H1 (cell line): Measurements from ENCODE around the gene PITX1. TPM values are rescaled to one million over a fixed set of nuclear protein-coding genes. Genes with fewer than 3 reads are reported as not detected.

ENCODE experiments used
- CTCF ChIA-PET: fragments of 300-600 bp; sonication (Branson Sonifier 250); formaldehyde crosslinking; loops from one replicate; lab custom pipeline; 2021; ENCODE audit not compliant: partially characterized antibody; lab: Charles Lee
- POLR2A ChIA-PET: fragments of 300-600 bp; sonication (Branson Sonifier 250); formaldehyde crosslinking; loops from one replicate; lab custom pipeline; 2021; ENCODE audit warnings: inconsistent platforms; ENCODE audit not compliant: partially characterized antibody; lab: Charles Lee
- DNase-seq, 2 experiments: peaks; one replicate each; pipeline versions ENCODE4 v3.0.0 to v3.0.0-alpha.2; 2010 to 2022; ENCODE audit warnings: low spot score in 2 of 2, low read depth in 1 of 2, mixed read lengths in 1 of 2
- FAIRE-seq: peaks from 2 replicates; lab custom pipeline; 2011; peaks lifted over from hg19 to GRCh38; lab: Jason Lieb, UNC
- H2AFZ ChIP-seq: 2 replicates; pipeline ENCODE4 v1.8.1; 2012; ENCODE audit warnings: low read length, inconsistent platforms
- H2AK5ac ChIP-seq: 2 replicates; pipeline ENCODE4 v1.6.1; 2013; ENCODE audit warnings: low read depth, low read length
- H2BK120ac ChIP-seq: replicated peaks from 2 replicates; pipeline ENCODE3; 2013; ENCODE audit warnings: low read depth, low read length, inconsistent platforms
- H2BK12ac ChIP-seq: 2 replicates; pipeline ENCODE4 v1.6.1; 2013; ENCODE audit warnings: low read depth, low read length
- H2BK15ac ChIP-seq: 2 replicates; pipeline ENCODE4 v1.6.1; 2013; ENCODE audit warnings: low read length
- H2BK20ac ChIP-seq: 2 replicates; pipeline ENCODE4 v1.6.1; 2013; ENCODE audit warnings: low read length
- H2BK5ac ChIP-seq: 2 replicates; pipeline ENCODE4 v1.6.1; 2013; ENCODE audit warnings: low read depth, low read length
- H3K14ac ChIP-seq: 2 replicates; pipeline ENCODE4 v1.6.1; 2013; ENCODE audit warnings: inconsistent platforms; ENCODE audit not compliant: insufficient read length
- H3K18ac ChIP-seq: 2 replicates; pipeline ENCODE4 v1.6.1; 2013; ENCODE audit warnings: low read length; ENCODE audit errors: extremely low read depth
- H3K23ac ChIP-seq: 2 replicates; pipeline ENCODE4 v1.6.1; 2013; ENCODE audit warnings: inconsistent platforms; ENCODE audit not compliant: insufficient read length
- H3K23me2 ChIP-seq: 2 replicates; pipeline ENCODE4 v1.6.1; 2013; ENCODE audit warnings: low read depth, low read length
- H3K27ac ChIP-seq: 2 replicates; pipeline ENCODE4 v1.6.1; 2011; ENCODE audit warnings: low read depth, low read length, inconsistent platforms
- H3K27me3 ChIP-seq, 4 experiments: replicated peaks in 1 of 4; 1 replicate in 1 of 4; 2 replicates in 3 of 4; pipeline versions ENCODE4 v1.6.1 to v1.8.1; 2011 to 2013; ENCODE audit warnings: low read length in 3 of 4, mild to moderate bottlenecking in 3 of 4, inconsistent platforms in 2 of 4, mixed read lengths in 2 of 4, moderate library complexity in 1 of 4; ENCODE audit not compliant: control insufficient read depth in 3 of 4, insufficient read depth in 3 of 4; ENCODE audit errors: extremely low read depth in 1 of 4
- H3K36me3 ChIP-seq, 4 experiments: 2 replicates each; pipeline versions ENCODE4 v1.6.1 to v1.8.1; 2011 to 2013; ENCODE audit warnings: mild to moderate bottlenecking in 4 of 4, low read length in 3 of 4, moderate library complexity in 2 of 4, control low read depth in 1 of 4, inconsistent platforms in 1 of 4; ENCODE audit not compliant: insufficient read depth in 4 of 4, control insufficient read depth in 2 of 4
- H3K4ac ChIP-seq: replicated peaks from 2 replicates; pipeline ENCODE3; 2013; ENCODE audit warnings: low read length, low read depth, mixed read lengths, inconsistent platforms; ENCODE audit not compliant: insufficient read length
- H3K4me1 ChIP-seq, 4 experiments: replicated peaks in 1 of 4; 1 replicate in 1 of 4; 2 replicates in 3 of 4; pipeline versions ENCODE4 v1.6.1 to v1.8.1; 2011 to 2013; ENCODE audit warnings: low read length in 3 of 4, inconsistent platforms in 2 of 4, mixed read lengths in 1 of 4; ENCODE audit not compliant: insufficient read depth in 4 of 4, control insufficient read depth in 3 of 4
- H3K4me2 ChIP-seq, 2 experiments: 2 replicates each; pipeline versions ENCODE4 v1.6.1 to v1.8.1; 2011 to 2013; ENCODE audit warnings: low read depth in 2 of 2, low read length in 2 of 2, control low read depth in 1 of 2, inconsistent platforms in 1 of 2, mild to moderate bottlenecking in 1 of 2; ENCODE audit not compliant: insufficient read depth in 1 of 2
- H3K4me3 ChIP-seq, 4 experiments: fragments of 200-600, 300-600 bp in 1 of 4; sonication (generic), shearing (Covaris generic), sonication (Bioruptor Twin) in 1 of 4; 2 replicates each; pipeline versions ENCODE4 v1.5.1 to v1.8.1; 2011 to 2016; ENCODE audit warnings: low read length in 4 of 4, low read depth in 3 of 4, control low read depth in 2 of 4, inconsistent platforms in 2 of 4, mild to moderate bottlenecking in 2 of 4, mixed read lengths in 1 of 4, moderate library complexity in 1 of 4; ENCODE audit not compliant: insufficient read depth in 2 of 4; ENCODE audit errors: extremely low read depth in 1 of 4
- H3K56ac ChIP-seq: replicated peaks from 2 replicates; pipeline ENCODE3; 2013; ENCODE audit warnings: low read depth, mild to moderate bottlenecking, mixed read lengths, low read length, inconsistent platforms; ENCODE audit not compliant: insufficient read length
- H3K79me1 ChIP-seq: 2 replicates; pipeline ENCODE4 v1.6.1; 2013; ENCODE audit warnings: low read depth, low read length, control low read depth
- H3K79me2 ChIP-seq, 2 experiments: 2 replicates each; pipeline versions ENCODE4 v1.6.1 to v1.8.1; 2012 to 2013; ENCODE audit warnings: low read length in 2 of 2, mild to moderate bottlenecking in 2 of 2, inconsistent platforms in 1 of 2; ENCODE audit not compliant: insufficient read depth in 2 of 2, control insufficient read depth in 1 of 2
- H3K9ac ChIP-seq, 4 experiments: replicated peaks in 1 of 4; 1 replicate in 1 of 4; 2 replicates in 3 of 4; pipeline versions ENCODE4 v1.6.1 to v1.8.1; 2011 to 2013; ENCODE audit warnings: low read depth in 3 of 4, low read length in 3 of 4, control low read depth in 2 of 4, mild to moderate bottlenecking in 2 of 4, moderate library complexity in 2 of 4, inconsistent platforms in 1 of 4; ENCODE audit errors: extremely low read depth in 1 of 4
- H3K9me3 ChIP-seq, 2 experiments: 2 replicates each; pipeline versions ENCODE4 v1.6.1 to v1.8.1; 2012 to 2013; ENCODE audit warnings: mild to moderate bottlenecking in 2 of 2, moderate library complexity in 2 of 2, control low read depth in 1 of 2, inconsistent platforms in 1 of 2, low read depth in 1 of 2, low read length in 1 of 2, mixed read lengths in 1 of 2; ENCODE audit not compliant: insufficient read depth in 2 of 2
- H4K20me1 ChIP-seq, 2 experiments: replicated peaks in 1 of 2; 2 replicates each; pipeline versions ENCODE3 to v1.8.1; 2011 to 2013; ENCODE audit warnings: inconsistent platforms in 2 of 2, low read length in 2 of 2, mild to moderate bottlenecking in 1 of 2; ENCODE audit not compliant: insufficient read depth in 2 of 2, control insufficient read depth in 1 of 2
- H4K5ac ChIP-seq: 2 replicates; pipeline ENCODE4 v1.6.1; 2013; ENCODE audit warnings: low read length, low read depth, mixed read lengths, inconsistent platforms; ENCODE audit not compliant: insufficient read length
- H4K8ac ChIP-seq: 2 replicates; pipeline ENCODE4 v1.8.0; 2013; ENCODE audit warnings: mild to moderate bottlenecking, moderate library complexity, low read length, inconsistent platforms; ENCODE audit not compliant: insufficient read depth; ENCODE audit errors: extremely low read depth
- H4K91ac ChIP-seq: replicated peaks from 2 replicates; pipeline ENCODE3; 2013; ENCODE audit warnings: low read length, mixed read lengths, inconsistent platforms; ENCODE audit not compliant: insufficient read length
- ATF2 ChIP-seq: IDR thresholded peaks from 2 replicates; pipeline ENCODE4 v1.6.1; 2012; ENCODE audit warnings: low read length, inconsistent platforms
- BRCA1 ChIP-seq: IDR thresholded peaks from 2 replicates; pipeline ENCODE4 v1.6.1; 2012; ENCODE audit warnings: low read depth, low read length, improper control_type of control experiment
- GTF2F1 ChIP-seq: IDR thresholded peaks from 2 replicates; pipeline ENCODE4 v1.6.1; 2012; ENCODE audit warnings: low read depth, low read length, improper control_type of control experiment, borderline replicate concordance
- RBBP5 ChIP-seq: IDR thresholded peaks from 2 replicates; pipeline ENCODE4 v1.7.1; 2012; ENCODE audit warnings: low read depth, mild to moderate bottlenecking, inconsistent platforms, low read length, moderate library complexity, borderline replicate concordance
- RNF2 ChIP-seq: fragments of 200-900, 300-1000 bp; sonication (generic); IDR thresholded peaks from 2 replicates; pipeline ENCODE4 v1.7.1; 2016; ENCODE audit warnings: borderline replicate concordance, low read depth, mild to moderate bottlenecking, antibody characterized with exemption, low read length; ENCODE audit not compliant: poor library complexity, severe bottlenecking; ENCODE audit errors: missing control alignments
- RXRA ChIP-seq: IDR thresholded peaks from 2 replicates; pipeline ENCODE4 v1.6.1; 2011; ENCODE audit warnings: low read depth, mild to moderate bottlenecking, low read length, moderate library complexity; ENCODE audit not compliant: insufficient read depth
- TCF12 ChIP-seq: IDR thresholded peaks from 2 replicates; pipeline ENCODE4 v1.6.1; 2011; ENCODE audit warnings: low read depth, mild to moderate bottlenecking, low read length
- TEAD4 ChIP-seq: IDR thresholded peaks from 2 replicates; pipeline ENCODE4 v1.6.1; 2012; ENCODE audit warnings: low read depth, low read length, inconsistent platforms, mixed read lengths
- WGBS, 2 experiments: shearing (Covaris generic) in 1 of 2; methylation state at CpG; one replicate each; pipeline versions ENCODE4 v1.1.6 to v1.1.7; 2013 to 2015; ENCODE audit warnings: low lambda C conversion rate in 2 of 2, mixed read lengths in 2 of 2, inconsistent platforms in 1 of 2, low coverage in 1 of 2, missing lambda C conversion rate in 1 of 2; ENCODE audit not compliant: insufficient replicate concordance in 2 of 2, insufficient coverage in 1 of 2, insufficient read length in 1 of 2; ENCODE audit errors: extremely low coverage in 1 of 2, missing lambda C conversion rate in 1 of 2; 5-methylcytosine and 5-hydroxymethylcytosine counted together
- polyA plus RNA-seq, 7 experiments: library from polyadenylated mRNA; depleted of rRNA in 3 of 7; stranded (reverse) in 5 of 7; unstranded in 2 of 7; fragments of >200 nt in 5 of 7; fragments of 200-250 nt in 2 of 7; gene quantifications; 1 replicate in 5 of 7; 2 replicates in 1 of 7; 4 replicates in 1 of 7; pipeline versions ENCODE4 v1.2.1 to v1.2.3, GENCODE V29; 2011 to 2013; ENCODE audit warnings: missing spikeins in 2 of 7, mixed read lengths in 2 of 7
- total RNA-seq: library from RNA; stranded (reverse); fragmentation: NEBNext Ultra II Directional; extraction: Animal tissue kit (Norgen Biotek cat#: 25700); gene quantifications from 2 replicates; pipeline ENCODE4 v1.2.1, GENCODE V29; 2021

The PITX1 gene
- total and polyA plus RNA-seq, 2 of the 8 experiments (the other 6 are each of a cell fraction or from before 2014, with no cell fraction given), result 0.03 TPM; not detected in 1

- Histone ChIP-seq H3K36me3 (no peaks in the 10 kb centered on the region), H3K4ac (no peak overlapping the region), H2BK15ac (no peak overlapping the region), H2BK120ac (no peak overlapping the region), H3K56ac (no peak overlapping the region), H3K27ac (no peak overlapping the region), H4K8ac (no peak overlapping the region), H2BK20ac (no peak overlapping the region), H3K23me2 (no peaks in the 10 kb centered on the region), H2AFZ (no peak overlapping the region), H3K79me2 (no peaks in the 10 kb centered on the region), H4K5ac (no peak overlapping the region), H3K9me3 (no peaks in the 10 kb centered on the region), H3K27me3 (peaks cover 11 to 74% (median 48%) of the 10 kb centered on the region in 4 experiments), H3K9ac (no peak overlapping the region), H3K23ac (no peak overlapping the region), H3K14ac (no peak overlapping the region), H3K4me1 (peaks cover 5 to 19% (median 5%) of the 10 kb centered on the region in 4 experiments; a peak in 6 of 7 replicates), H2BK5ac (no peak overlapping the region), H2AK5ac (no peak overlapping the region), H3K79me1 (no peaks in the 10 kb centered on the region), H3K4me2 (no peak overlapping the region), H2BK12ac (no peak overlapping the region), H3K4me3 (no peak overlapping the region), H3K18ac (no peak overlapping the region), H4K91ac (no peak overlapping the region), H4K20me1 (peaks cover 3 to 10% of the 10 kb centered on the region in 2 experiments)
- DNase-seq (no peak), FAIRE-seq (no peak)
- WGBS, 2 experiments, result 77% methylated on average over 8 of the region's 8 CpGs; no CpG with 5 or more reads in 1 of the 2 experiments
- POLR2A ChIA-PET, result no interaction called here
- CTCF ChIA-PET, result interaction anchor here (0.7 to 4.7 kb wide), 7 partner anchors 12 to 259 kb away, joined by 3 to 27 read pairs (median 3); no protein-coding TSS in a partner anchor
- TF ChIP-seq TCF12 (no peak), RNF2 (no peak), GTF2F1 (no peak), TEAD4 (no peak), RBBP5 (no peak), RXRA (no peak), BRCA1 (no peak), ATF2 (no peak)
Observed at GRCh38 chr5:135073761-135074345, 39.8 kb upstream of the PITX1 start.
